Ishikawa (cell line): ENCODE results near the gene MYB.

ENCODE experiments used
- CEBPB ChIP-seq: IDR thresholded peaks from 2 replicates; pipeline ENCODE4 v1.6.1; 2012
- CREB1 ChIP-seq: IDR thresholded peaks from 2 replicates; pipeline ENCODE4 v1.6.1; 2012; ENCODE audit warnings: low read depth
- EGR1 ChIP-seq: IDR thresholded peaks from 2 replicates; pipeline ENCODE4 v1.6.1; 2012
- EP300 ChIP-seq: IDR thresholded peaks from 2 replicates; pipeline ENCODE4 v1.6.1; 2012; ENCODE audit warnings: borderline replicate concordance
- FOXM1 ChIP-seq: IDR thresholded peaks from 2 replicates; pipeline ENCODE4 v1.6.1; 2012; ENCODE audit warnings: low read depth, borderline replicate concordance
- NFIC ChIP-seq: IDR thresholded peaks from 2 replicates; pipeline ENCODE4 v1.6.1; 2012
- RAD21 ChIP-seq: IDR thresholded peaks from 2 replicates; pipeline ENCODE4 v1.6.1; 2012; ENCODE audit warnings: low read depth
- TAF1 ChIP-seq: IDR thresholded peaks from 2 replicates; pipeline ENCODE4 v1.6.1; 2012; ENCODE audit warnings: low read depth, mild to moderate bottlenecking
- TCF12 ChIP-seq: IDR thresholded peaks from 2 replicates; pipeline ENCODE4 v1.6.1; 2012; ENCODE audit warnings: low read depth
- TEAD4 ChIP-seq: IDR thresholded peaks from 2 replicates; pipeline ENCODE4 v1.6.1; 2012
- YY1 ChIP-seq: IDR thresholded peaks from 2 replicates; pipeline ENCODE4 v1.6.1; 2012; ENCODE audit warnings: low read depth
- ZBTB7A ChIP-seq: IDR thresholded peaks from 2 replicates; pipeline ENCODE4 v1.6.1; 2012; ENCODE audit warnings: low read depth
- TF ChIP-seq, protein P1 (sequence below): IDR thresholded peaks from 2 replicates; pipeline ENCODE4 v1.6.1; 2012; ENCODE audit warnings: low read depth, mild to moderate bottlenecking
- TF ChIP-seq, protein P2 (sequence below): IDR thresholded peaks from 2 replicates; pipeline ENCODE4 v1.6.1; 2012
- TF ChIP-seq, protein P3 (sequence below): IDR thresholded peaks from 2 replicates; pipeline ENCODE4 v1.6.1; 2012

The MYB gene

DNA sequence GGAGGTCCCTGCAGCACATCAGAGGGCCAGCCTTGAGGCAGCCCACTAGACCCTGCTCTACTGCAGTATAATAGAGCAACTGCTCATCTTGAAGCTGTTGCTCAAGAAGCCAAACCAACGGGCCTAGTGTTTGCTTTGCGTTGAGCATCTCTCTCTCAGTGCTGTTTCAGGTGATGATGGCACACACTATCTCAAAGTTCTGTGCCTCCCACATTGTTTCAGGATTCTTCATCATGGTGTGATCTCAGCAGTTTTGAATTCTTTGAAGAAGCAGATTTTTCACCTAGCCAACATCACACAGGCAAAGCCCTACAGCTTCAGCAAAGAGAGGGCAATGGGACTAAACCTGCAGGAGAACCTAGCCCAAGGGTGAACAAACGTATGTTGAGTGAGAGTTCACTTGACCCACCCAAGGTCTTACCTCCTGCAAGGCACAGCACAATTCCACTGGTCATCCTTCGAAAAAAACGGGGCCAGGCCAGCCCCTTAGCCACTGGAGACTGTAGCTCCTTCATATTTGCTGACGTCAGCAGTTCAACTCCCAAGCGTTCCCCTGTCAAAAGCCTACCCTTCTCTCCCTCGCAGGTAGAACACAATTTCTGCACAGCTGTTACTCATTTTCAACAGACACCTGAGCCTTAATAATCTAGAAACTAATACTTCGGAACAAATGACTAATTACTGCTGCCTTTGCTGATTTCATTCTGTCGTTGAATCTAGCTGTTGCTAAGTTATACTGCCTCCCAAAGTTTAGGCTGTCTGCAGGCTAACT lies 15.8 kb downstream of the MYB start:
- TF ChIP-seq, protein P1, sequence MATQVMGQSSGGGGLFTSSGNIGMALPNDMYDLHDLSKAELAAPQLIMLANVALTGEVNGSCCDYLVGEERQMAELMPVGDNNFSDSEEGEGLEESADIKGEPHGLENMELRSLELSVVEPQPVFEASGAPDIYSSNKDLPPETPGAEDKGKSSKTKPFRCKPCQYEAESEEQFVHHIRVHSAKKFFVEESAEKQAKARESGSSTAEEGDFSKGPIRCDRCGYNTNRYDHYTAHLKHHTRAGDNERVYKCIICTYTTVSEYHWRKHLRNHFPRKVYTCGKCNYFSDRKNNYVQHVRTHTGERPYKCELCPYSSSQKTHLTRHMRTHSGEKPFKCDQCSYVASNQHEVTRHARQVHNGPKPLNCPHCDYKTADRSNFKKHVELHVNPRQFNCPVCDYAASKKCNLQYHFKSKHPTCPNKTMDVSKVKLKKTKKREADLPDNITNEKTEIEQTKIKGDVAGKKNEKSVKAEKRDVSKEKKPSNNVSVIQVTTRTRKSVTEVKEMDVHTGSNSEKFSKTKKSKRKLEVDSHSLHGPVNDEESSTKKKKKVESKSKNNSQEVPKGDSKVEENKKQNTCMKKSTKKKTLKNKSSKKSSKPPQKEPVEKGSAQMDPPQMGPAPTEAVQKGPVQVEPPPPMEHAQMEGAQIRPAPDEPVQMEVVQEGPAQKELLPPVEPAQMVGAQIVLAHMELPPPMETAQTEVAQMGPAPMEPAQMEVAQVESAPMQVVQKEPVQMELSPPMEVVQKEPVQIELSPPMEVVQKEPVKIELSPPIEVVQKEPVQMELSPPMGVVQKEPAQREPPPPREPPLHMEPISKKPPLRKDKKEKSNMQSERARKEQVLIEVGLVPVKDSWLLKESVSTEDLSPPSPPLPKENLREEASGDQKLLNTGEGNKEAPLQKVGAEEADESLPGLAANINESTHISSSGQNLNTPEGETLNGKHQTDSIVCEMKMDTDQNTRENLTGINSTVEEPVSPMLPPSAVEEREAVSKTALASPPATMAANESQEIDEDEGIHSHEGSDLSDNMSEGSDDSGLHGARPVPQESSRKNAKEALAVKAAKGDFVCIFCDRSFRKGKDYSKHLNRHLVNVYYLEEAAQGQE: no peak
- TF ChIP-seq CEBPB (no peak), TEAD4 (no peak), ZBTB7A (no peak), TAF1 (no peak), NFIC (no peak), EP300 (no peak), TCF12 (no peak), CREB1 (no peak), RAD21 (no peak), EGR1 (no peak), FOXM1 (no peak), YY1 (no peak)
- TF ChIP-seq, protein P2, sequence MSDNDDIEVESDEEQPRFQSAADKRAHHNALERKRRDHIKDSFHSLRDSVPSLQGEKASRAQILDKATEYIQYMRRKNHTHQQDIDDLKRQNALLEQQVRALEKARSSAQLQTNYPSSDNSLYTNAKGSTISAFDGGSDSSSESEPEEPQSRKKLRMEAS: no peak
- TF ChIP-seq, protein P3, sequence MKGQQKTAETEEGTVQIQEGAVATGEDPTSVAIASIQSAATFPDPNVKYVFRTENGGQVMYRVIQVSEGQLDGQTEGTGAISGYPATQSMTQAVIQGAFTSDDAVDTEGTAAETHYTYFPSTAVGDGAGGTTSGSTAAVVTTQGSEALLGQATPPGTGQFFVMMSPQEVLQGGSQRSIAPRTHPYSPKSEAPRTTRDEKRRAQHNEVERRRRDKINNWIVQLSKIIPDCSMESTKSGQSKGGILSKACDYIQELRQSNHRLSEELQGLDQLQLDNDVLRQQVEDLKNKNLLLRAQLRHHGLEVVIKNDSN: no peak

DNA sequence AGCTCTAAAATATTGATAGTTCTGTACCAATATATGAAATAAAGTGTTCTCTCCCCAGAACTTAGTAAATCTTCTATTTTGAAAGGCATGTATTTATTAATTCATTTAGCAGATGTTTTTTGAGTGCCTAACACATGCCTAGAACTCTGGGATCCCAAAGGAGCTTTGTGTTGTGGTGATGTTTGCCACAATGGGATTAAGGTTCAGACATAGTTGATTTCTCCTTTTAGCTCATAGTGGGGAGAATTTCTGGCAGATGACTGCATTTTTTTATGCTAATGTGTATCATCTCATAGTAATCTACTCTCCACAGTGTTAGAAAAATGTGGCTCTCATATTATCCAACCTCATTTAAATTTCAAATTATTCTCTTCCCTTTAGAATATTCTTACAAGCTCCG lies 21.7 kb downstream of the MYB start:
- TF ChIP-seq, protein P3: no peak
- no peak for TF ChIP-seq EGR1
- TF ChIP-seq TAF1: no peak
- TF ChIP-seq ZBTB7A: no peak
- no peak for TF ChIP-seq CREB1
- TF ChIP-seq FOXM1: no peak
- no peak for TF ChIP-seq YY1
- no peak for TF ChIP-seq EP300
- TF ChIP-seq, protein P2: no peak
- no peak for TF ChIP-seq NFIC

DNA sequence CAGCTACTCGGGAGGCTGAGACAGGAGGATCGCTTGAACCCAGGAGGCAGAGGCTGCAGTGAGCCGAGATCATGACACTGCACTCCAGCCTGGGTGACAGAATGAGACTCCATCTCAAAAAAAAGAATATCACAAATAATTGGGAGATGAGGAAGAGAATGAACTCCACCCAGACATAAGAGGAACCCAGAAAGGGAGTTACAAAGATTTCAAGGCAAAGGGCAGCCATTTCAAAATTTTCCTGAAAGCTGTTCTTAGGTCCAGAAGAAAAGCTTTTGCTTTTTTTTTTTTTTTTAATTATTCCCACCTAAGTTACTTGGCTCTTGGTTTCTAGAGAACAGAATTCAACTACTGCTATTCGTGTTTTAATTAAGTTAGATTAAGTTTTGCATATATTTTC lies 23.8 kb downstream of the MYB start:
- TF ChIP-seq, protein P2: no peak
- TF ChIP-seq, protein P3: no peak
- no peak for TF ChIP-seq RAD21
- no peak for TF ChIP-seq CEBPB
- TF ChIP-seq, protein P1: no peak
- no peak for TF ChIP-seq TEAD4
- TF ChIP-seq CREB1: no peak
- TF ChIP-seq ZBTB7A: no peak
- no peak for TF ChIP-seq FOXM1
- no peak for TF ChIP-seq EGR1
- TF ChIP-seq TAF1: no peak
- TF ChIP-seq NFIC: no peak
- no peak for TF ChIP-seq EP300
- TF ChIP-seq YY1: no peak

DNA sequence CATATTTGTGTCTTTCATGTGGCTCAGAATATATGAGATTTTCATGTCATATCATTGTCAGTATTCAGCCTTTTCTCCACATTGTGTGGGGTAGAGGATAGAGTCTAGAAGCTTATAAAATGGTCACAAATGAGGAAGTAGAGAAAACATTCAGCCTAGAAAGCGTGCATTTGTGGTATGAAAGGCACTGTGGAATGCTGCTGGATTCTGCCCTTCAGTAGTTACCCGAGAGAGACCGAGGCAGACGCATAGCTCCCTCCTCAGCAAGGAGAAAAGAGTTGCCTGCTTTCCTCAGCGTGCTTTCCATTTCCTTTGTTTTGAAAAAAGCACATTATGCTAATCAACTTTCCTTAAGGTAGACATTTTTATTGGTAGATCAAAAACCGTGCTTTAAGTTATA lies 28.7 kb downstream of the MYB start:
- no peak for TF ChIP-seq TAF1
- no peak for TF ChIP-seq RAD21
- TF ChIP-seq, protein P1: no peak
- no peak for TF ChIP-seq TCF12
